Naive thymus-derived CD4-positive, alpha-beta T cell (primary cell): ENCODE results near the gene DDTL. TPM values are rescaled to one million over a fixed set of nuclear protein-coding genes. Genes with fewer than 3 reads are reported as not detected.
A peak's percentile ranks its signal among the peaks of the same experiment; 100 is the strongest.

Experiments
- ATAC-seq: fragments of 150-1000 bp; cut with Tn5 transposase; 2 replicates; pipeline ENCODE4 v1.10.0; 2021; ENCODE audit warnings: mild to moderate bottlenecking, moderate library complexity
- CTCF ChIA-PET: fragments of 350-600 bp; sonication (Branson Sonifier 250); formaldehyde crosslinking; loops from one replicate; lab custom pipeline; 2021; ENCODE audit warnings: antibody characterized with exemption; lab: Charles Lee
- POLR2A ChIA-PET: fragments of 350-600 bp; sonication (Branson Sonifier 250); formaldehyde crosslinking; loops from one replicate; lab custom pipeline; 2021; ENCODE audit warnings: antibody characterized with exemption, inconsistent platforms; lab: Charles Lee
- DNase-seq, 9 donors: peaks; one replicate each; pipeline versions ENCODE4 v3.0.0 to v3.0.0-alpha.2; 2020 to 2022; ENCODE audit warnings: mixed read lengths in 1 of 9
- H3K27ac ChIP-seq: one replicate; pipeline ENCODE4 v1.7.0; 2013; ENCODE audit warnings: mild to moderate bottlenecking, low read depth, low read length, moderate library complexity
- H3K27me3 ChIP-seq, 2 donors: one replicate each; pipeline ENCODE4 v1.7.0; 2013; ENCODE audit warnings: low read length in 2 of 2, mild to moderate bottlenecking in 2 of 2, moderate library complexity in 2 of 2; ENCODE audit not compliant: control insufficient read depth in 2 of 2, insufficient read depth in 2 of 2
- H3K36me3 ChIP-seq, 3 experiments: 1 replicate in 2 of 3; 2 replicates in 1 of 3; pipeline ENCODE4 v1.7.0; 2013; ENCODE audit warnings: low read length in 3 of 3, mild to moderate bottlenecking in 3 of 3, moderate library complexity in 1 of 3; ENCODE audit not compliant: insufficient read depth in 3 of 3, control insufficient read depth in 2 of 3
- H3K4me1 ChIP-seq, 2 donors: one replicate each; pipeline ENCODE4 v1.7.0; 2013; ENCODE audit warnings: low read length in 2 of 2, mild to moderate bottlenecking in 2 of 2, moderate library complexity in 1 of 2; ENCODE audit not compliant: control insufficient read depth in 2 of 2, insufficient read depth in 2 of 2
- H3K4me3 ChIP-seq: 2 replicates; pipeline ENCODE4 v1.7.0; 2013; ENCODE audit warnings: mild to moderate bottlenecking, low read length
- H3K9me3 ChIP-seq, 3 experiments: 1 replicate in 2 of 3; 2 replicates in 1 of 3; pipeline ENCODE4 v1.7.0; 2013; ENCODE audit warnings: low read length in 3 of 3; ENCODE audit not compliant: control insufficient read depth in 2 of 3
- H3K27ac Mint-ChIP-seq, 9 donors: one replicate each; pipeline ENCODE4 v1.8.0; 2020 to 2022; ENCODE audit warnings: mixed read lengths in 9 of 9, mild to moderate bottlenecking in 8 of 9, moderate library complexity in 5 of 9, inconsistent platforms in 2 of 9
- H3K27me3 Mint-ChIP-seq, 5 donors: one replicate each; pipeline ENCODE4 v1.8.0; 2021 to 2022; ENCODE audit warnings: mixed read lengths in 5 of 5, mild to moderate bottlenecking in 1 of 5
- H3K36me3 Mint-ChIP-seq, 5 donors: one replicate each; pipeline ENCODE4 v1.8.0; 2020 to 2022; ENCODE audit warnings: mixed read lengths in 5 of 5, mild to moderate bottlenecking in 3 of 5, inconsistent platforms in 1 of 5
- H3K4me1 Mint-ChIP-seq, 7 donors: one replicate each; pipeline ENCODE4 v1.8.0; 2020 to 2022; ENCODE audit warnings: mixed read lengths in 7 of 7, mild to moderate bottlenecking in 3 of 7, inconsistent platforms in 1 of 7
- H3K4me3 Mint-ChIP-seq, 10 donors: one replicate each; pipeline ENCODE4 v1.8.0; 2020 to 2022; ENCODE audit warnings: mild to moderate bottlenecking in 10 of 10, mixed read lengths in 10 of 10, moderate library complexity in 6 of 10, inconsistent platforms in 2 of 10
- H3K9me3 Mint-ChIP-seq, 11 donors: one replicate each; pipeline ENCODE4 v1.8.0; 2020 to 2022; ENCODE audit warnings: mixed read lengths in 11 of 11, mild to moderate bottlenecking in 4 of 11, inconsistent platforms in 1 of 11, moderate library complexity in 1 of 11
- intact Hi-C, 2 donors: fragments of 100-400 bp; cut with micrococcal nuclease; formaldehyde crosslinking; loops; one replicate each; pipeline ENCODE4 v1.15.1; 2023
- polyA plus RNA-seq, 2 donors: library from polyadenylated mRNA; unstranded; fragments of 300-500 nt; fragmentation: Illumina TruSeq; gene quantifications; one replicate each; pipeline ENCODE4 v1.2.3, GENCODE V29; 2021
- total RNA-seq, 6 experiments: library from RNA in 5 of 6; stranded (reverse) in 5 of 6; gene quantifications; 1 replicate in 5 of 6; 2 replicates in 1 of 6; pipeline ENCODE4 v1.2.3 and lab custom pipeline; 2021 to 2026

Gene DDTL
- total and polyA plus RNA-seq, 7 experiments from 2014 or later = 2.3 to 5.7 (median 3.6) TPM

- no peak for DNase-seq
- Histone ChIP-seq H3K4me3 (no peak overlapping the region), H3K9me3 (no peaks in the 10 kb centered on the region), H3K36me3 (peaks cover 0 to 5% (median 0%) of the 10 kb centered on the region in 3 experiments), H3K27ac (no peak overlapping the region), H3K27me3 (no peaks in the 10 kb centered on the region), H3K4me1 (peaks cover 2 to 9% of the 10 kb centered on the region in 2 donors)
- POLR2A ChIA-PET = no interaction called here
- no peak overlapping the region for H3K27ac Mint-ChIP-seq
- CTCF ChIA-PET = no interaction called here
- H3K4me3 Mint-ChIP-seq = no peak overlapping the region
- intact Hi-C loops = no loop called here
- H3K27me3 Mint-ChIP-seq = peaks cover 0 to 4% (median 0%) of the 10 kb centered on the region in 5 donors
- ATAC-seq = no peak
- H3K4me1 Mint-ChIP-seq = peaks cover 5 to 22% (median 17%) of the 10 kb centered on the region in 7 donors
- H3K9me3 Mint-ChIP-seq = peaks cover 0 to 6% (median 0%) of the 10 kb centered on the region in 11 donors
- peaks cover 0 to 4% (median 0%) of the 10 kb centered on the region in 5 donors for H3K36me3 Mint-ChIP-seq
Observed at GRCh38 chr22:24007253-24008021, 40.7 kb downstream of the DDTL start.

GRCh38 chr22:24008022-24008283 lies 41.3 kb downstream of the DDTL start:
- DNase-seq (no peak), ATAC-seq (no peak)
- Histone ChIP-seq H3K27me3 (no peaks in the 10 kb centered on the region), H3K4me3 (no peak overlapping the region), H3K27ac (no peak overlapping the region), H3K4me1 (peaks cover 4 to 10% of the 10 kb centered on the region in 2 donors), H3K9me3 (no peaks in the 10 kb centered on the region), H3K36me3 (peaks cover 0 to 5% (median 0%) of the 10 kb centered on the region in 3 experiments)
- H3K36me3 Mint-ChIP-seq = peaks cover 0 to 4% (median 0%) of the 10 kb centered on the region in 5 donors
- ChIA-PET CTCF (no interaction called here), POLR2A (no interaction called here)
- H3K9me3 Mint-ChIP-seq = peaks cover 0 to 6% (median 0%) of the 10 kb centered on the region in 11 donors
- H3K27ac Mint-ChIP-seq = peak overlapping the region in 1 of 9 donors; percentile 28
- H3K4me3 Mint-ChIP-seq = no peak overlapping the region
- intact Hi-C loops = no loop called here
- H3K4me1 Mint-ChIP-seq = peaks cover 5 to 25% (median 19%) of the 10 kb centered on the region in 7 donors
- H3K27me3 Mint-ChIP-seq = peaks cover 0 to 4% (median 0%) of the 10 kb centered on the region in 5 donors

- peaks cover 0 to 6% (median 0%) of the 10 kb centered on the region in 11 donors for H3K9me3 Mint-ChIP-seq
- POLR2A ChIA-PET = no interaction called here
- H3K27ac Mint-ChIP-seq = peak overlapping the region in 3 of 9 donors; percentile 12 to 37 (median 28)
- Histone ChIP-seq H3K36me3 (peaks cover 0 to 5% (median 0%) of the 10 kb centered on the region in 3 experiments), H3K27me3 (no peaks in the 10 kb centered on the region), H3K4me1 (peaks cover 4 to 10% of the 10 kb centered on the region in 2 donors), H3K27ac (no peak overlapping the region), H3K4me3 (no peak overlapping the region), H3K9me3 (no peaks in the 10 kb centered on the region)
- CTCF ChIA-PET = no interaction called here
- no peak overlapping the region for H3K4me3 Mint-ChIP-seq
- no peak for ATAC-seq
- H3K27me3 Mint-ChIP-seq = no peaks in the 10 kb centered on the region
- DNase-seq = no peak
- intact Hi-C loops = no loop called here
- H3K4me1 Mint-ChIP-seq = peaks cover 9 to 30% (median 24%) of the 10 kb centered on the region in 7 donors
- peaks cover 0 to 4% (median 0%) of the 10 kb centered on the region in 5 donors for H3K36me3 Mint-ChIP-seq
Observed at GRCh38 chr22:24008381-24009226, 41.9 kb downstream of the DDTL start.

- DNase-seq = no peak
- H3K4me1 ChIP-seq = peaks cover 4 to 10% of the 10 kb centered on the region in 2 donors
- H3K36me3 ChIP-seq = peaks cover 0 to 5% (median 0%) of the 10 kb centered on the region in 3 experiments
- Mint-ChIP-seq H3K4me3 (peak overlapping the region in 3 of 10 donors; percentile 42 to 98 (median 77)), H3K9me3 (peaks cover 0 to 6% (median 0%) of the 10 kb centered on the region in 11 donors), H3K36me3 (peaks cover 0 to 8% (median under 1%) of the 10 kb centered on the region in 5 donors), H3K27me3 (no peaks in the 10 kb centered on the region), H3K4me1 (peaks cover 12 to 38% (median 30%) of the 10 kb centered on the region in 7 donors), H3K27ac (peak overlapping the region in 8 of 9 donors; percentile 47 to 99 (median 93))
- intact Hi-C loops = loop anchor here in 1 of 2 donors (2.0 to 10.0 kb wide), 2 partner anchors 147 to 545 kb away; partner anchors contain the start of genes GUCD1 and SNRPD3
- H3K27ac ChIP-seq = no peak overlapping the region
- no peak for ATAC-seq
- no peak overlapping the region for H3K4me3 ChIP-seq
- ChIA-PET POLR2A (interaction anchor here (1.8 to 2.1 kb wide), 3 partner anchors 29 to 115 kb away, joined by 8 to 60 read pairs (median 8); partner anchors contain the start of gene MIF), CTCF (interaction anchor here (1.2 to 2.0 kb wide), 2 partner anchors 22 to 28 kb away, joined by 3 to 6 read pairs; no protein-coding TSS in a partner anchor)
- no peaks in the 10 kb centered on the region for H3K9me3 ChIP-seq
- H3K27me3 ChIP-seq = no peaks in the 10 kb centered on the region
Observed at GRCh38 chr22:24009227-24010017, 42.7 kb downstream of the DDTL start.

GRCh38 chr22:24010018-24010391 lies 43.3 kb downstream of the DDTL start:
- no peaks in the 10 kb centered on the region for H3K27me3 ChIP-seq
- H3K4me1 ChIP-seq = peaks cover 4 to 10% of the 10 kb centered on the region in 2 donors
- ATAC-seq (no peak), DNase-seq (no peak)
- H3K36me3 ChIP-seq = peaks cover 0 to 5% (median 0%) of the 10 kb centered on the region in 3 experiments
- no peak overlapping the region for H3K4me3 ChIP-seq
- ChIA-PET CTCF (interaction anchor here (0.9 to 2.0 kb wide), 4 partner anchors 21 to 116 kb away, joined by 3 to 6 read pairs (median 3); partner anchors contain the start of gene MIF), POLR2A (interaction anchor here (1.4 to 2.1 kb wide), 6 partner anchors 16 to 222 kb away, joined by 8 to 60 read pairs (median 10); partner anchors contain the start of genes MIF and SMARCB1)
- Mint-ChIP-seq H3K4me3 (peak overlapping the region; percentile 42 to 98 (median 74)), H3K9me3 (peaks cover 0 to 6% (median 0%) of the 10 kb centered on the region in 11 donors), H3K27me3 (no peaks in the 10 kb centered on the region), H3K36me3 (peaks cover 0 to 11% (median 4%) of the 10 kb centered on the region in 5 donors), H3K27ac (peak overlapping the region; percentile 51 to 99 (median 93)), H3K4me1 (peaks cover 12 to 43% (median 33%) of the 10 kb centered on the region in 7 donors)
- intact Hi-C loops = loop anchor here in 1 of 2 donors (2.0 to 10.0 kb wide), 2 partner anchors 147 to 545 kb away; partner anchors contain the start of genes GUCD1 and SNRPD3
- peak overlapping the region; percentile 78 for H3K27ac ChIP-seq
- no peaks in the 10 kb centered on the region for H3K9me3 ChIP-seq
